OCI-LY3 (cell line): ENCODE measurements around the gene USP7.

ENCODE experiments used
- H2AFZ ChIP-seq: fragments of 200-600, 300-600 bp; shearing (Covaris generic); 2 replicates; pipeline ENCODE4 v1.6.0; 2014; ENCODE audit warnings: antibody characterized with exemption, low read depth, low read length
- H3K27ac ChIP-seq: fragments of 200-600, 300-600 bp; sonication (generic); 2 replicates; pipeline ENCODE4 v1.5.1; 2014; ENCODE audit warnings: mild to moderate bottlenecking, low read length, moderate library complexity, mixed read lengths
- H3K27me3 ChIP-seq: fragments of 200-600, 300-600 bp; sonication (generic); 2 replicates; pipeline ENCODE4 v1.6.1; 2014; ENCODE audit warnings: low read depth, low read length, mixed read lengths
- H3K36me3 ChIP-seq: fragments of 200-600, 300-600 bp; sonication (generic); replicated peaks from 2 replicates; pipeline ENCODE3; 2014; ENCODE audit warnings: low read depth, low read length, mixed read lengths
- H3K4me1 ChIP-seq: fragments of 300-600, 200-600 bp; sonication (generic); 2 replicates; pipeline ENCODE4 v1.6.1; 2014; ENCODE audit warnings: low read length, mixed read lengths
- H3K4me2 ChIP-seq: fragments of 200-600, 300-600 bp; sonication (generic); 2 replicates; pipeline ENCODE4 v1.6.1; 2014; ENCODE audit warnings: low read length, mixed read lengths
- H3K4me3 ChIP-seq: fragments of 300-600, 200-600 bp; sonication (generic); 2 replicates; pipeline ENCODE4 v1.5.1; 2014; ENCODE audit warnings: antibody characterized with exemption, mild to moderate bottlenecking, low read length, moderate library complexity
- H3K79me2 ChIP-seq: fragments of 300-600, 200-600 bp; shearing (Covaris generic); 2 replicates; pipeline ENCODE4 v1.6.1; 2014; ENCODE audit warnings: mild to moderate bottlenecking, low read length, mixed read lengths
- H3K9ac ChIP-seq: fragments of 300-600, 200-600 bp; shearing (Covaris generic); 2 replicates; pipeline ENCODE4 v1.6.0; 2014; ENCODE audit warnings: mild to moderate bottlenecking, low read length, moderate library complexity
- H3K9me3 ChIP-seq: fragments of 200-600, 300-600 bp; shearing (Covaris generic); 2 replicates; pipeline ENCODE4 v1.6.1; 2014; ENCODE audit warnings: low read length, mixed read lengths; ENCODE audit not compliant: insufficient read depth
- H4K20me1 ChIP-seq: fragments of 200-600, 300-600 bp; sonication (generic); 2 replicates; pipeline ENCODE4 v1.6.1; 2016; ENCODE audit warnings: low read length, mixed read lengths; ENCODE audit not compliant: insufficient read depth
- EZH2phosphoT487 ChIP-seq: fragments of 200-600 bp; shearing (Covaris generic); IDR thresholded peaks from 2 replicates; pipeline ENCODE4 v1.6.1; 2018; ENCODE audit warnings: antibody characterized with exemption, mixed run types, low read depth
- TF ChIP-seq, protein P1 (sequence below): fragments of 200-600, 300-600 bp; sonication (generic); IDR thresholded peaks from 2 replicates; pipeline ENCODE4 v1.5.1; 2014; ENCODE audit warnings: antibody characterized with exemption, low read length, low read depth

USP7 gene

DNA sequence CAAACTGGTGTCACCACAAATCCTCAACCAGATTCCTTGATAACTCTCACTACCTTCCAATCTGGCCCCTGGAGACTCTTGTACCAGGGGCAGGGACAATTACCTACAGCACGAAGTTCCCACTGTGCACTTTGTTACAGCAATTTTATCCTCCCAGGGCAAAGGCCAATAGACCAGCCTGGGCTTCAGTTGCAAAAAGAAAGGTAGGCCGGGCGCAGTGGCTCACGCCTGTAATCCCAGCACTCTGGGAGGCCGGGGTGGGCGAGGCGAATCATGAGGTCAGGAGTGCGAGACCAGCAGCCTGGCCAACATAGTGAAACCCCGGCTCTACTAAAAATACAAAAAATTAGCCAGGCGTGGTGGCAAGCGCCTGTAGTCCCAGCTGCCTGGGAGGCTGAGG lies 36.9 kb downstream of the USP7 start:
- Histone ChIP-seq H4K20me1 (peaks cover 96% of the 10 kb centered on the region), H2AFZ (no peak overlapping the region), H3K4me2 (no peak overlapping the region), H3K27ac (no peak overlapping the region), H3K79me2 (peaks cover 83% of the 10 kb centered on the region), H3K9me3 (no peaks in the 10 kb centered on the region), H3K27me3 (no peaks in the 10 kb centered on the region), H3K4me3 (no peak overlapping the region), H3K9ac (no peak overlapping the region), H3K36me3 (peaks cover 56% of the 10 kb centered on the region), H3K4me1 (peaks cover 27% of the 10 kb centered on the region)
- TF ChIP-seq, protein P1, sequence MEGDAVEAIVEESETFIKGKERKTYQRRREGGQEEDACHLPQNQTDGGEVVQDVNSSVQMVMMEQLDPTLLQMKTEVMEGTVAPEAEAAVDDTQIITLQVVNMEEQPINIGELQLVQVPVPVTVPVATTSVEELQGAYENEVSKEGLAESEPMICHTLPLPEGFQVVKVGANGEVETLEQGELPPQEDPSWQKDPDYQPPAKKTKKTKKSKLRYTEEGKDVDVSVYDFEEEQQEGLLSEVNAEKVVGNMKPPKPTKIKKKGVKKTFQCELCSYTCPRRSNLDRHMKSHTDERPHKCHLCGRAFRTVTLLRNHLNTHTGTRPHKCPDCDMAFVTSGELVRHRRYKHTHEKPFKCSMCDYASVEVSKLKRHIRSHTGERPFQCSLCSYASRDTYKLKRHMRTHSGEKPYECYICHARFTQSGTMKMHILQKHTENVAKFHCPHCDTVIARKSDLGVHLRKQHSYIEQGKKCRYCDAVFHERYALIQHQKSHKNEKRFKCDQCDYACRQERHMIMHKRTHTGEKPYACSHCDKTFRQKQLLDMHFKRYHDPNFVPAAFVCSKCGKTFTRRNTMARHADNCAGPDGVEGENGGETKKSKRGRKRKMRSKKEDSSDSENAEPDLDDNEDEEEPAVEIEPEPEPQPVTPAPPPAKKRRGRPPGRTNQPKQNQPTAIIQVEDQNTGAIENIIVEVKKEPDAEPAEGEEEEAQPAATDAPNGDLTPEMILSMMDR, result no peak
- no peak for TF ChIP-seq EZH2phosphoT487

DNA sequence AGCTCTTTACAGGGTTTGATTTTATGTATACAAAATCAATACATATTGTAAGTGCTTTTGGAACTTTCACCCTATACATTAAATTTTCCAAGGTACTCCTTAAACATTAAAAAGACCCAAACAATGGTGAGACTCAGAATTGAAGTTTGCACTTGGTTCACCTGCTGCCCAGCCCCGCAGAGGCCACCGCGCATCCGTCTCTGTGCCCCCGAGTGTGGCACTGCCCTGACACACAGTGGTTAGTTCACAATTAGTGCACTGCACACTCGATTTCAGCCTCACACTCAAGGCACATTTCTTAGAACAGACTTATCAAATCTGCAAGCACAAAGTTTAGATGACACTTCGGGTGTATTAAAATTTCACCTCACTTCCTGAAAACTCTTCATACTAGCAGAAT lies 38.3 kb downstream of the USP7 start:
- Histone ChIP-seq H3K27ac (no peak overlapping the region), H3K4me1 (peaks cover 31% of the 10 kb centered on the region), H3K4me3 (no peak overlapping the region), H4K20me1 (peaks cover 86% of the 10 kb centered on the region), H3K79me2 (peaks cover 69% of the 10 kb centered on the region), H3K4me2 (no peak overlapping the region), H3K27me3 (no peaks in the 10 kb centered on the region), H2AFZ (no peak overlapping the region), H3K36me3 (peaks cover 67% of the 10 kb centered on the region), H3K9me3 (no peaks in the 10 kb centered on the region), H3K9ac (no peak overlapping the region)
- TF ChIP-seq, protein P1, result no peak
- TF ChIP-seq EZH2phosphoT487, result no peak

DNA sequence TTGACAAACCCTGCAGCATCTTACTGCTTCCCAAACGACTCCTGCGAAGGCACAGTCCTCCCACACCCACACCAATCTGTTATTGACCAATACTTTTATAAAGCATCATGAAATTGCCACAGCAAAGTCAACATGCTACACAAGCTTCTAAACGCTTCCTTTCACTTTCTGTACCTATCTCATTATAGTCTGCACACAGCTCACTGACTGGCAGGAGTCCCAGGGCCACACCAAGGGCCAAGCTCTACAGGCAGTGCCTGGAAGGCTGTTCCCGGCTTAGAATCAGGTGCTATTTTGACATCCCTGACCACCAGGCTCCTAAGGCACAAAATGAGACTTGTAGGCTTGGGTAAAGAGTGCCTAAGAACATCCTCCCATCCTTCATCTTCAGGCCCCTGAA lies 39.5 kb downstream of the USP7 start:
- H3K36me3 ChIP-seq, result peaks cover 68% of the 10 kb centered on the region

DNA sequence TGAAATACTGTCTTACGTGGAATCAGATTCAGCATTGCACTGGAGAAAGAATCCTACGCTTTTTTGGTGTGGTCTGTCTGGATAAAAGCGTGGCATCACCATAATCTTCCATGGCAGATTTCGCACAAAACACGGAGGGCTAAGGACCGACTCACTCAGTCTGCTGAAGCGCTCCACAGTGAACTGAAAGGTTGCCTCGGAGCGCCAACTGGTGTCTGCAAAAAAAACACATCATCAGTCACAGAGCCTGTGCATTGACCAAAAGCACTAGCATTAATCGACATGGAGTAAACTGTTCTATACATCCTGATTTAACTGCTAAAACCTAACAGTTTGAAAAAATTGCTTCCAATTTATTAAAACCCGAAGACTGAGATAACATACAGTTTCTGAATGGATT lies 40.5 kb downstream of the USP7 start:
- no peaks in the 10 kb centered on the region for H3K27me3 ChIP-seq
- H3K27ac ChIP-seq, result no peak overlapping the region
- no peak for TF ChIP-seq EZH2phosphoT487
- TF ChIP-seq, protein P1, result no peak
- H3K36me3 ChIP-seq, result peaks cover 70% of the 10 kb centered on the region
- H3K4me2 ChIP-seq, result no peak overlapping the region
- H3K4me1 ChIP-seq, result peaks cover 9% of the 10 kb centered on the region
- H3K4me3 ChIP-seq, result no peak overlapping the region
- peaks cover 47% of the 10 kb centered on the region for H3K79me2 ChIP-seq
- H4K20me1 ChIP-seq, result peaks cover 76% of the 10 kb centered on the region
- H3K9ac ChIP-seq, result no peak overlapping the region
- H3K9me3 ChIP-seq, result no peaks in the 10 kb centered on the region
- no peak overlapping the region for H2AFZ ChIP-seq

More for the DNA sequence above, 39.5 kb downstream of the USP7 start:
- no peak overlapping the region for H3K4me3 ChIP-seq
- no peak overlapping the region for H3K9ac ChIP-seq
- no peak overlapping the region for H3K27ac ChIP-seq
- H3K4me1 ChIP-seq, result peaks cover 19% of the 10 kb centered on the region
- H3K27me3 ChIP-seq, result no peaks in the 10 kb centered on the region
- no peak overlapping the region for H3K4me2 ChIP-seq
- no peaks in the 10 kb centered on the region for H3K9me3 ChIP-seq
- H4K20me1 ChIP-seq, result peaks cover 85% of the 10 kb centered on the region
- TF ChIP-seq, protein P1, result no peak
- TF ChIP-seq EZH2phosphoT487, result no peak
- no peak overlapping the region for H2AFZ ChIP-seq
- H3K79me2 ChIP-seq, result peaks cover 57% of the 10 kb centered on the region
